Astrocyte (in vitro differentiated cells and primary cell): Measurements from ENCODE around the gene MTA3. TPM values are rescaled to one million over a fixed set of nuclear protein-coding genes. Genes with fewer than 3 reads are reported as not detected.

ENCODE experiments used
- DNase-seq: peaks from one replicate; pipeline ENCODE4 v3.0.0-alpha.2; 2010; ENCODE audit warnings: low read depth
- FAIRE-seq: peaks from 2 replicates; lab custom pipeline; 2011; peaks lifted over from hg19 to GRCh38; lab: Jason Lieb, UNC
- H2AFZ ChIP-seq: 2 replicates; pipeline ENCODE4 v1.6.0; 2012; ENCODE audit warnings: low read depth, low read length, inconsistent platforms
- H3K27ac ChIP-seq: 2 replicates; pipeline ENCODE4 v1.5.1; 2011; ENCODE audit warnings: low read depth, low read length, inconsistent platforms
- H3K27me3 ChIP-seq: 2 replicates; pipeline ENCODE4 v1.6.0; 2011; ENCODE audit warnings: low read length, inconsistent platforms; ENCODE audit not compliant: insufficient read depth
- H3K36me3 ChIP-seq: 2 replicates; pipeline ENCODE4 v1.5.1; 2011; ENCODE audit warnings: low read length, inconsistent platforms; ENCODE audit not compliant: insufficient read depth
- H3K4me1 ChIP-seq: 2 replicates; pipeline ENCODE4 v1.5.1; 2011; ENCODE audit warnings: low read length, inconsistent platforms; ENCODE audit not compliant: insufficient read depth
- H3K4me2 ChIP-seq: 2 replicates; pipeline ENCODE4 v1.6.0; 2012; ENCODE audit warnings: low read length, inconsistent platforms
- H3K4me3 ChIP-seq: 2 replicates; pipeline ENCODE4 v1.5.1; 2011; ENCODE audit warnings: low read depth, mild to moderate bottlenecking, low read length, inconsistent platforms; ENCODE audit not compliant: insufficient read depth
- H3K79me2 ChIP-seq: 2 replicates; pipeline ENCODE4 v1.6.0; 2012; ENCODE audit warnings: mild to moderate bottlenecking, low read length, inconsistent platforms; ENCODE audit not compliant: insufficient read depth
- H3K9ac ChIP-seq: 2 replicates; pipeline ENCODE4 v1.6.0; 2012; ENCODE audit warnings: mild to moderate bottlenecking, low read length, inconsistent platforms
- H3K9me3 ChIP-seq: 2 replicates; pipeline ENCODE4 v1.5.1; 2012; ENCODE audit warnings: low read depth, mild to moderate bottlenecking, low read length, inconsistent platforms; ENCODE audit not compliant: insufficient read depth
- H4K20me1 ChIP-seq: 2 replicates; pipeline ENCODE4 v1.6.0; 2012; ENCODE audit warnings: low read length, inconsistent platforms; ENCODE audit not compliant: insufficient read depth
- H3K27ac Mint-ChIP-seq: one replicate; pipeline ENCODE4 v1.8.0; 2021; ENCODE audit warnings: mild to moderate bottlenecking, mixed read lengths; ENCODE audit not compliant: unreplicated experiment
- H3K27me3 Mint-ChIP-seq: one replicate; pipeline ENCODE4 v1.8.0; 2021; ENCODE audit warnings: low read depth, mixed read lengths; ENCODE audit not compliant: unreplicated experiment
- H3K36me3 Mint-ChIP-seq: one replicate; pipeline ENCODE4 v1.8.0; 2021; ENCODE audit warnings: low read depth, mixed read lengths; ENCODE audit not compliant: unreplicated experiment
- H3K4me1 Mint-ChIP-seq: one replicate; pipeline ENCODE4 v1.8.0; 2021; ENCODE audit warnings: low read depth, mixed read lengths; ENCODE audit not compliant: unreplicated experiment
- H3K4me3 Mint-ChIP-seq: one replicate; pipeline ENCODE4 v1.8.0; 2021; ENCODE audit warnings: mild to moderate bottlenecking, moderate library complexity, mixed read lengths; ENCODE audit not compliant: unreplicated experiment
- H3K9me3 Mint-ChIP-seq: one replicate; pipeline ENCODE4 v1.8.0; 2021; ENCODE audit warnings: mild to moderate bottlenecking, mixed read lengths; ENCODE audit not compliant: unreplicated experiment
- CTCF ChIP-seq: IDR thresholded peaks from 2 replicates; pipeline ENCODE4 v1.5.1; 2011; ENCODE audit warnings: low read depth, mild to moderate bottlenecking, inconsistent platforms, low read length, moderate library complexity; ENCODE audit not compliant: insufficient read depth
- EZH2 ChIP-seq: IDR thresholded peaks from 2 replicates; pipeline ENCODE4 v1.6.1; 2012; ENCODE audit warnings: mild to moderate bottlenecking, low read length, inconsistent platforms; ENCODE audit not compliant: insufficient read depth
- total RNA-seq: library from RNA; stranded (reverse); gene quantifications from 2 replicates; pipeline ENCODE4 v1.2.1, GENCODE V29; 2021

MTA3 gene
- total RNA-seq, 1 donor from 2014 or later: 69.4 TPM

DNA sequence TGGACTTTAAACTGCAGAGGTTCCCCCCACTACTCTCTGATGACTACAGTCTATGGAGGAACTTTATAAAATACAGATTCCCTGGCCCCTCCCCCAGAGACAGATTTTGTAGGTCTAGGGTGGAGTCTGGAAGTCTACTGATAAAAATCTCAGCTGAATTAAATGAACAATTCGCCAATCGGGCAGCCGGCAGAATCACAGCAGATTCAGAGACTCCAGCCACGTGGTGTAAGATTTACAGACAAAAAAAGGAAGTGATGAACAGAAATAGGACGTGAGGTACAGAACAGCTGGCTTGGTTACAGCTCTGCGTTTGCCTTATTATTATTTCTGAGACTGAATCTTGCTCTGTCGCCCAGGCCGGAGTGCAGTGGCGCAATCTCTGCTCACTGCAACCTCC is 21.4 kb upstream of the MTA3 start:
- Mint-ChIP-seq H3K9me3 (no peaks in the 10 kb centered on the region), H3K4me3 (no peak overlapping the region), H3K27me3 (peaks cover 3% of the 10 kb centered on the region), H3K36me3 (no peaks in the 10 kb centered on the region), H3K4me1 (peaks cover 2% of the 10 kb centered on the region), H3K27ac (no peak overlapping the region)
- Histone ChIP-seq H3K4me1 (no peaks in the 10 kb centered on the region), H4K20me1 (no peaks in the 10 kb centered on the region), H3K27ac (no peak overlapping the region), H3K36me3 (no peaks in the 10 kb centered on the region), H3K9ac (no peak overlapping the region), H3K27me3 (no peaks in the 10 kb centered on the region), H3K4me3 (no peak overlapping the region), H3K79me2 (no peaks in the 10 kb centered on the region), H3K9me3 (no peaks in the 10 kb centered on the region), H2AFZ (no peak overlapping the region), H3K4me2 (no peak overlapping the region)
- TF ChIP-seq CTCF (no peak), EZH2 (no peak)
- no peak for FAIRE-seq
- DNase-seq: no peak

DNA sequence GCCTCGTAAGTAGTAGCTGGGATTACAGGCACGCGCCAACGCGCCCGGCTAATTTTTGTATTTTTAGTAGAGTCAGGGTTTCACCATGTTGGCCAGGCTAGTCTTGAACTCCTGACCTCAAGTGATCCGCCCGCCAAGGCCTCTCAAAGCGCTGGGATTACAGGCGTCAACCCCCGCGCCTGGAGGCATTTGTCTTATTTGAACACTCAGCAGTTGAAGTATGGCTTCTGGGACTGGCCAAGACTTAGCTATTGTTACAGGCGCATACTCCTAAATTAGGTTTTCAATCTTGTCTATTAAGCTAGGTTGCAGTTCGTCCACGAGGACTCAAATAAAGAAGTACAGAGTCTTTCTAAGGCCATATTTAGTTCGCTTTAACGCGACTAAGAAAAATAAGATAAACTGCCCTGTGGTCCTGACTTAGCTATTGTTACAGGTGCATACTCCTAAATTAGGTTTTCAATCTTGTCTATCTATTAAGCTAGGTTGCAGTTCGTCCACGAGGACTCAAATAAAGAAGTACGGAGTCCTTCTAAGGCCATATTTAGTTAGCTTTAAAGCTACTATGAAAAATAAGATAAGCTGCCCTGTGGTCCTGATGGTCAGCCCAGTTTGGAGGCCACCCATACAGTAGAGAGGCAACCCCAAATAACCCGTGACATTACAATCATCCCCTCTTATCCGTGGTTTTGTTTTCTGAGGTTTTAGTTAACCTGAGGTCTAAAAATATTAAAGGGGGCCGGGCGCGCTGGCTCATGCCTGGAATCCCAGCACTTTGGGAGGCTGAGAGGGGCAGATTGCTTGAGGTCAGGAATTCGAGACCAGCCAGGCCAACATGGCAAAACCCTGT is 20.8 kb upstream of the MTA3 start:
- TF ChIP-seq EZH2 (no peak), CTCF (no peak)
- Mint-ChIP-seq H3K4me1 (peaks cover 2% of the 10 kb centered on the region), H3K4me3 (no peak overlapping the region), H3K27me3 (peaks cover 3% of the 10 kb centered on the region), H3K9me3 (no peaks in the 10 kb centered on the region), H3K36me3 (no peaks in the 10 kb centered on the region), H3K27ac (no peak overlapping the region)
- FAIRE-seq (no peak), DNase-seq (no peak)
- no peaks in the 10 kb centered on the region for H3K36me3 ChIP-seq
- H3K4me1 ChIP-seq: no peaks in the 10 kb centered on the region
- no peaks in the 10 kb centered on the region for H3K9me3 ChIP-seq
- no peaks in the 10 kb centered on the region for H4K20me1 ChIP-seq
- no peak overlapping the region for H3K4me2 ChIP-seq
- no peak overlapping the region for H3K4me3 ChIP-seq
- no peak overlapping the region for H2AFZ ChIP-seq
- no peak overlapping the region for H3K9ac ChIP-seq
- H3K79me2 ChIP-seq: no peaks in the 10 kb centered on the region
- no peak overlapping the region for H3K27ac ChIP-seq
- no peaks in the 10 kb centered on the region for H3K27me3 ChIP-seq

GRCh38 chr2:42550870-42551269 is 17.6 kb upstream of the MTA3 start:
- no peak overlapping the region for H3K4me3 ChIP-seq
- Mint-ChIP-seq H3K36me3 (no peaks in the 10 kb centered on the region), H3K27ac (no peak overlapping the region), H3K4me3 (no peak overlapping the region), H3K4me1 (peaks cover under 1% of the 10 kb centered on the region), H3K27me3 (peaks cover 4% of the 10 kb centered on the region), H3K9me3 (no peaks in the 10 kb centered on the region)
- no peaks in the 10 kb centered on the region for H3K79me2 ChIP-seq
- no peak overlapping the region for H2AFZ ChIP-seq
- no peaks in the 10 kb centered on the region for H3K4me1 ChIP-seq
- no peak overlapping the region for H3K27ac ChIP-seq
- FAIRE-seq (no peak), DNase-seq (no peak)
- no peaks in the 10 kb centered on the region for H3K36me3 ChIP-seq
- TF ChIP-seq EZH2 (no peak), CTCF (no peak)
- no peak overlapping the region for H3K4me2 ChIP-seq
- no peaks in the 10 kb centered on the region for H3K27me3 ChIP-seq
- no peaks in the 10 kb centered on the region for H4K20me1 ChIP-seq
- H3K9me3 ChIP-seq: no peaks in the 10 kb centered on the region
- H3K9ac ChIP-seq: no peak overlapping the region
